Caco-2 (cell line): ENCODE measurements around the gene MLEC. TPM values are rescaled to one million over a fixed set of nuclear protein-coding genes. Genes with fewer than 3 reads are reported as not detected.

Source experiments
- BruUV-seq: library from RNA; stranded (reverse); fragments of 400-500 nt; replicated peaks from 2 replicates; lab custom pipeline; 2021; lab: Mats Ljungman, UMichigan
- CTCF ChIA-PET: fragments of 300-600 bp; sonication (Branson Sonifier 250); formaldehyde crosslinking; loops from one replicate; lab custom pipeline; 2022; ENCODE audit warnings: antibody characterized with exemption; lab: Charles Lee
- POLR2A ChIA-PET: fragments of 300-600 bp; sonication (Branson Sonifier 250); formaldehyde crosslinking; loops from one replicate; lab custom pipeline; 2022; ENCODE audit warnings: antibody characterized with exemption; lab: Charles Lee
- DNase-seq, 2 experiments: peaks; one replicate each; pipeline versions ENCODE4 v3.0.0 to v3.0.0-alpha.2; 2020 to 2022
- H3K27me3 ChIP-seq: replicated peaks from 2 replicates; pipeline ENCODE4 v1.6.0; 2011; ENCODE audit warnings: low read length; ENCODE audit not compliant: control insufficient read depth, insufficient read depth
- H3K36me3 ChIP-seq: 2 replicates; pipeline ENCODE4 v1.5.1; 2011; ENCODE audit warnings: low read length; ENCODE audit not compliant: control insufficient read depth, insufficient read depth
- H3K4me1 ChIP-seq: fragments of 250-450 bp; sonication (Bioruptor Pico); 2 replicates; pipeline ENCODE4 v1.5.1; 2020; ENCODE audit warnings: mild to moderate bottlenecking
- H3K4me3 ChIP-seq: 2 replicates; pipeline ENCODE4 v1.5.1; 2011; ENCODE audit warnings: low read depth, mild to moderate bottlenecking, control low read depth, low read length
- H3K9me3 ChIP-seq: fragments of 250-450 bp; sonication (Bioruptor Pico); 2 replicates; pipeline ENCODE4 v1.5.1; 2020; ENCODE audit warnings: mild to moderate bottlenecking, moderate library complexity
- H3K27ac Mint-ChIP-seq: one replicate; pipeline ENCODE4 v1.8.0; 2022; ENCODE audit warnings: mixed read lengths; ENCODE audit not compliant: unreplicated experiment
- H3K27me3 Mint-ChIP-seq: one replicate; pipeline ENCODE4 v1.8.0; 2022; ENCODE audit warnings: mixed read lengths; ENCODE audit not compliant: insufficient read depth, unreplicated experiment
- H3K36me3 Mint-ChIP-seq: one replicate; pipeline ENCODE4 v1.8.0; 2022; ENCODE audit warnings: mild to moderate bottlenecking, mixed read lengths; ENCODE audit not compliant: insufficient read depth, unreplicated experiment
- H3K4me1 Mint-ChIP-seq: one replicate; pipeline ENCODE4 v1.8.0; 2022; ENCODE audit warnings: low read depth, mixed read lengths; ENCODE audit not compliant: unreplicated experiment
- H3K4me3 Mint-ChIP-seq: one replicate; pipeline ENCODE4 v1.8.0; 2022; ENCODE audit warnings: mild to moderate bottlenecking, moderate library complexity, mixed read lengths; ENCODE audit not compliant: unreplicated experiment
- H3K9me3 Mint-ChIP-seq: one replicate; pipeline ENCODE4 v1.8.0; 2022; ENCODE audit warnings: mixed read lengths; ENCODE audit not compliant: unreplicated experiment
- CTCF ChIP-seq, 2 experiments: fragments of 200-600 bp in 1 of 2; IDR thresholded peaks; 1 replicate in 1 of 2; 2 replicates in 1 of 2; pipeline versions ENCODE4 v1.5.1 to v1.8.0; 2011 to 2022; ENCODE audit warnings: antibody characterized with exemption in 1 of 2, control low read depth in 1 of 2, inconsistent platforms in 1 of 2, low read depth in 1 of 2, low read length in 1 of 2, mild to moderate bottlenecking in 1 of 2, moderate library complexity in 1 of 2; ENCODE audit not compliant: insufficient read depth in 1 of 2, severe bottlenecking in 1 of 2, unreplicated experiment in 1 of 2
- intact Hi-C: fragments of 100-400 bp; cut with micrococcal nuclease; formaldehyde crosslinking; loops from one replicate; pipeline ENCODE4 v1.10.0; 2022; ENCODE audit not compliant: unreplicated experiment
- total RNA-seq: library from RNA; stranded (reverse); gene quantifications from 2 replicates; pipeline ENCODE4 v1.2.3, GENCODE V29; 2022

Gene MLEC
- total RNA-seq, 1 experiment from 2014 or later: 150 TPM

DNA sequence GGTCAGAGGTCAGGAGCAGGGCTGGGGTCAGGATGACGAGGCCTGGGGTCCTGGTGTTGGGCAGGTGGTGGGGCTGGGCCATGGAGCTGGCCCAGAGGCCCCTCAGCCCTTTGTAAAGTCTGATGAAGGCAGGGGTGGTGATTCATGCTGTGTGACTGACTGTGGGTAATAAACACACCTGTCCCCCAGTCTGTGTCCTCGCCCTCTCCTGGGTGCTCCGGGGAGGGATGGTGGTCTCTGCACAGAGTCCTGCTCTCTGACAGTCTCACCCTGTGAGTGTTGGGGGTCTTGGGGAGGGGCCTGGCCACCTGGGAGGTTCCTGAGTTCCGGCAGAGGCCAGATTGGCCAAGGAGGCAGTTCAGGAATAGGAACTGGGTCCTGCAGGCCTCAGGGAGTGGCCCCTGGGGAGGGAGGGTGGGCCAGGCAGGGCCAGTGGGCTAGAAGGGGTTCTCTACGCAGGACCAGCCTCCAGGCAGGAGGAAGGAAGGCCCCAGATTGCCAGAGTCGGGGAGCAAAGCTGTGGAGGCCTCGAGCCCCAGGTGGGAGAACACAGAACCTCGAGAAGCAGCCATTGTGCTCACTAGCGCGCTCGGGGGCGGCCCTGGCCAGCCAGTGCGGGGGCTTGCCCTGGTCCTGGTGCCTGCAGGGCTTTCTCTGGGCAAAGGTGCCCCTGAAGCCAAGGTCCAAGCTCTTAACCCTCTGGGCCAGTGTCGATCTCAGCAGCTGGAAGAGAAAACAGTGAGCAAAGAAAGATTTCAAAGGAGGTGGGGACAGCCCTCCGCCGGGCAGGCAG, 53.1 kb downstream of the MLEC start:
- POLR2A ChIA-PET: interaction anchor here (0.6 kb wide), 1 partner anchor 36 kb away, joined by 3 read pairs; no protein-coding TSS in a partner anchor
- BruUV-seq: no TSS peak
- Histone ChIP-seq H3K4me3 (no peak overlapping the region), H3K27me3 (no peaks in the 10 kb centered on the region), H3K4me1 (no peaks in the 10 kb centered on the region), H3K9me3 (no peaks in the 10 kb centered on the region), H3K36me3 (no peaks in the 10 kb centered on the region)
- no peak overlapping the region for H3K27ac Mint-ChIP-seq
- no peak for DNase-seq
- no peaks in the 10 kb centered on the region for H3K4me1 Mint-ChIP-seq
- no peak for TF ChIP-seq CTCF (IDR thresholded peaks at IDR 0.05; ENCODE audit: insufficient read depth in 1 of 2, low read depth in 1 of 2, low read length in 1 of 2, severe bottlenecking in 1 of 2, unreplicated experiment in 1 of 2)
- intact Hi-C loops: no loop called here
- peaks cover 6% of the 10 kb centered on the region for H3K36me3 Mint-ChIP-seq
- no peak overlapping the region for H3K4me3 Mint-ChIP-seq
- CTCF ChIA-PET: no interaction called here
- no peaks in the 10 kb centered on the region for H3K27me3 Mint-ChIP-seq
- H3K9me3 Mint-ChIP-seq: no peaks in the 10 kb centered on the region

DNA sequence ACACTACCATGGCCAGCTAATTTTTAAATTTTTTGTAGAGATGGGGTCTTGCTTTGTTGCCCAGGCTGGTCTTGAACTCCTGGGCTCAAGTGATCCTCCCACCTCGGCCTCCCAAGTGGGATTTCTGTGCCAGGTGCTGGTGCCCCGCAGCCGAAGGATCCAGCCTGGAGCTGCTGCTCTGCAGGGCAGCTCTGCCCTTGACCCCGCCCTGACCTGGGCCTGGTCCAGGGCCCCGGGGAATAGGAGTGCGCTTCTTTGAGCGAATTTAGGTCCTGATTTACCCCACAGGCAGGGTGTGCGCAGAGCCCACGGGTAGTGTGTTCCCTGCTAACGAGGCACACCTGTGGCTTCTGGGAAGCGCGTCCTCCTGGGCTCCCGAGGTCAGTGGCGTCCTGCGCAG, 53.9 kb downstream of the MLEC start:
- Histone ChIP-seq H3K9me3 (no peaks in the 10 kb centered on the region), H3K4me1 (no peaks in the 10 kb centered on the region), H3K27me3 (no peaks in the 10 kb centered on the region), H3K4me3 (no peak overlapping the region), H3K36me3 (no peaks in the 10 kb centered on the region)
- no peak for DNase-seq
- Mint-ChIP-seq H3K4me3 (no peak overlapping the region), H3K36me3 (peaks cover 6% of the 10 kb centered on the region), H3K9me3 (no peaks in the 10 kb centered on the region), H3K27ac (no peak overlapping the region), H3K27me3 (no peaks in the 10 kb centered on the region), H3K4me1 (no peaks in the 10 kb centered on the region)
- CTCF ChIA-PET: no interaction called here
- intact Hi-C loops: no loop called here
- POLR2A ChIA-PET: interaction anchor here (0.6 kb wide), 1 partner anchor 35 kb away, joined by 3 read pairs; no protein-coding TSS in a partner anchor
- no TSS peak for BruUV-seq
- no peak for TF ChIP-seq CTCF (IDR thresholded peaks at IDR 0.05; ENCODE audit: insufficient read depth in 1 of 2, low read depth in 1 of 2, low read length in 1 of 2, severe bottlenecking in 1 of 2, unreplicated experiment in 1 of 2)

- H3K4me1 Mint-ChIP-seq: no peaks in the 10 kb centered on the region
- H3K36me3 Mint-ChIP-seq: no peaks in the 10 kb centered on the region
- TF ChIP-seq CTCF (IDR thresholded peaks at IDR 0.05; ENCODE audit: insufficient read depth in 1 of 2, low read depth in 1 of 2, low read length in 1 of 2, severe bottlenecking in 1 of 2, unreplicated experiment in 1 of 2): no peak
- no peak overlapping the region for H3K27ac Mint-ChIP-seq
- DNase-seq: no peak
- H3K27me3 Mint-ChIP-seq: no peaks in the 10 kb centered on the region
- no peak overlapping the region for H3K4me3 Mint-ChIP-seq
- H3K9me3 Mint-ChIP-seq: no peaks in the 10 kb centered on the region
- CTCF ChIA-PET: no interaction called here
- Histone ChIP-seq H3K4me1 (no peaks in the 10 kb centered on the region), H3K36me3 (no peaks in the 10 kb centered on the region), H3K9me3 (no peaks in the 10 kb centered on the region), H3K27me3 (no peaks in the 10 kb centered on the region), H3K4me3 (no peak overlapping the region)
- BruUV-seq: no TSS peak
- POLR2A ChIA-PET: no interaction called here
- intact Hi-C loops: no loop called here
Measured at GRCh38 chr12:120741476-120742421, 54.8 kb downstream of the MLEC start.
